HG03565 (cell line): Measurements from ENCODE around the gene CROCC2.

Experiments used
- ATAC-seq: cut with Tn5 transposase; IDR thresholded peaks from one replicate; pipeline ENCODE4 v1.9.1; 2021; ENCODE audit warnings: mild to moderate bottlenecking, moderate library complexity; ENCODE audit not compliant: unreplicated experiment

The CROCC2 gene

DNA sequence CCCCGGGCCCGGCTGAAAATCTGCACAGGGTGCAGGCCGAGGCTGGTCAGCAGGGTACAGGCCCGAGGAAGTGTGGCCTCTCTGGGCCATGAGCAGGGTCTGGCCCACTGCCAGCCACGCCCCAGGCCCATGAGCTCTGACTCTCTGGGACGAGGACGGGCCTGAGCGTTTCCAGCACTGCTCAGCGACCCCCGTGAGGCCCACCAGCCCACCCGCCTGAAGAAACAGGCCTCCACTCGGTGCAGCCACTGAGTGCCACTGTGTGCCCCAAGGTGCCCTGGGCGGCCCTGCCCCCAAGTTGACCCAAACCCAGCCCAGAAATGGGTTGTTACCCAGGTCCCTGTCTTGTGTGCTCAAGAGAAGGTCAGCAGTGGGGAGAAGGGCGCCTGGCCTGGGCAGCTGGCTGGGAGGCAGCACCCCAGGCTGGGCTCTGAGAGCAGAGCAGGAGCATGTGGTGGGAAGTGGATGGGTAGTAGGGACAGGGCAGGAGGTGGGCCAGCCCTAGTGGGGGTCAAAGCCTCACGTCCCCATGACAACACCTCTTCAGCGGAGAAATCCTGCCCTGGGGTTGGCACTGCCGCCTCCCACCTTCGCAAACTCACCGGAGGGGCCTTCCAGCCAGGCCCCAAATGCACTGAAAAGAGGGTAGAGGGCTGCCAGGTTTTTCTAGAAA is 90.2 kb downstream of the CROCC2 start:
- ATAC-seq, result no peak

- no peak for ATAC-seq
These were observed 90.7 kb downstream of the CROCC2 start for GRCh38 chr2:240996834-240997140.

GRCh38 chr2:240997141-240997855 is 91.2 kb downstream of the CROCC2 start:
- no peak for ATAC-seq

GRCh38 chr2:240997856-240998705 is 91.9 kb downstream of the CROCC2 start, which contains the start of gene SNED1:
TSS of gene SNED1 (plus strand) at chr2:240998618. CDS start at chr2:240998838, 220 bp downstream.
- ATAC-seq, result no peak

DNA sequence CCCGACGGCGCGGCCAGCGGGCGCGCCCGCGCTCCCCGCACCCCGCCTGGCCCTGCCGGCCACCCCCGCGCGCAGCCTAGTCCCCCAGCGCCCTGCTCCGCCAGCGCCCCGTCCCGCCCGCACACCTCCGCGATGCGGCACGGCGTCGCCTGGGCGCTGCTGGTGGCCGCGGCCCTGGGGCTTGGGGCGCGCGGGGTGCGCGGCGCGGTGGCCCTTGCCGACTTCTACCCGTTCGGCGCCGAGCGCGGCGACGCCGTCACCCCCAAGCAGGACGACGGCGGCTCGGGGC is 92.5 kb downstream of the CROCC2 start:
- ATAC-seq, result no peak

DNA sequence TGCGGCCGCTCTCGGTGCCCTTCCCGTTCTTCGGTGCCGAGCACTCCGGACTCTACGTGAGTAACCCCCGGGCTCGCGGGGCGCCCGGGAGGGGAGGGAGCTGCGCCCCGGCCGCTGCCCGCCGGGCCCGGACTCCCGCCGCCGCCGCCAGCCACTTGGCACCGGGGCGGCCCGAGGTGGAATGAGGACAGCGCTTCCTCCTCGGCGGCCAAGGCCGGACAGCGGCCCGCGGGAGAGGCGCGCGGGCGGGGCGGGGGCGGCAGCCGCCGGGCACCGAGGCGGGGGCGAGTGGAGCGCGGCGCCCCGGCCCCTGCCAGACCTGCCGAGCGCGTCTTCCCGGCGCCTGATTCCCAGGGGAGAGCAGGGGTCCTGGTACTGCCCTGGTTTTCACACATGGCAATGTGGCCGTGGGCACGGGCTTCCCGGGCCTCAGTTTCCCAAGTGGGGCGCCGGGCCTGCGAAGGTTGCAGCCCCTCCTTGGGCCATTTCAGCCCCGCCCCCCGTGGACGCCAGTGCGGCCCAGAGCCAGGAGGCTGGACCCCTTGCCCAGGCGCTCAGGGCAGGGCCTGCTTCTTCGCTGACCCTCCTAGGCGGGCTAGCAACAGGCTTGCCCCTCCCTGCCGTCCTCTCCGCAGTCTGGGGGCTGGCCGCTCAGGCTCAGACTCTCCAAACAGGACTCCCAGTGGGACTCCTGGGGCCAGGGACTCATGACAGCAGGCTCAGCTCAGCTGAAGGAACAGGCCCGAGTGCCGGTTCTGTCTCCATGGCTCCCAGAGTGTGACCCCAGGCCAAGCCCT is 93.1 kb downstream of the CROCC2 start:
- ATAC-seq, result no peak

- no peak for ATAC-seq
These were observed 93.9 kb downstream of the CROCC2 start for GRCh38 chr2:240999873-241000541.

DNA sequence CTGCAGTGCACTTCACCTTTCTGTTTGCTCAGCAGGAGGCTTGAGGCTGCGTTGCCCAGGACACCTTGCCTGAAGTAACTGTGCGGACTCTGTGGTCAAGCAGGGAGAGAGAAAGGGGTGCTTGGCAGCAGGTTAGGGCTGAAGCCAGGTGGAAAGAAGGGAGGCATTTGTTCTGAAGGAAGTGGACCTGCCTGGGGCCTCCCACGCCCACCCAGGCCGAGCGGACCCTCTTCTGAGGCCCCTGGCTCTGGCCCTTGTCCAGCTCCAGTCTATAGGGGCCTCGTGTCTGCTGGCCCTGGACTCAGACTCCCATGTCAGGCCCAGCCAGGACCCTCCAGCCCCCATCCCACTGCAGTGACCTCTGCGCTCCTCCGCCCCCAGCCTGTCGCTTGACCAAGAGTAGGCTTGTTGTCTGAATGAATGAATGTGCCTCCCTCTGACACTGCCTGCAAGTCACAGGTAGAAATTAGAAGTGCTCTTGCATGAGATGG is 94.7 kb downstream of the CROCC2 start:
- no peak for ATAC-seq

- ATAC-seq, result no peak
These were observed 95.5 kb downstream of the CROCC2 start for GRCh38 chr2:241001413-241002274.

GRCh38 chr2:241002275-241003046 is 96.3 kb downstream of the CROCC2 start:
- ATAC-seq, result no peak

GRCh38 chr2:241003047-241003360 is 96.9 kb downstream of the CROCC2 start:
- ATAC-seq, result no peak

GRCh38 chr2:241003369-241003768 is 97.2 kb downstream of the CROCC2 start:
- no peak for ATAC-seq

DNA sequence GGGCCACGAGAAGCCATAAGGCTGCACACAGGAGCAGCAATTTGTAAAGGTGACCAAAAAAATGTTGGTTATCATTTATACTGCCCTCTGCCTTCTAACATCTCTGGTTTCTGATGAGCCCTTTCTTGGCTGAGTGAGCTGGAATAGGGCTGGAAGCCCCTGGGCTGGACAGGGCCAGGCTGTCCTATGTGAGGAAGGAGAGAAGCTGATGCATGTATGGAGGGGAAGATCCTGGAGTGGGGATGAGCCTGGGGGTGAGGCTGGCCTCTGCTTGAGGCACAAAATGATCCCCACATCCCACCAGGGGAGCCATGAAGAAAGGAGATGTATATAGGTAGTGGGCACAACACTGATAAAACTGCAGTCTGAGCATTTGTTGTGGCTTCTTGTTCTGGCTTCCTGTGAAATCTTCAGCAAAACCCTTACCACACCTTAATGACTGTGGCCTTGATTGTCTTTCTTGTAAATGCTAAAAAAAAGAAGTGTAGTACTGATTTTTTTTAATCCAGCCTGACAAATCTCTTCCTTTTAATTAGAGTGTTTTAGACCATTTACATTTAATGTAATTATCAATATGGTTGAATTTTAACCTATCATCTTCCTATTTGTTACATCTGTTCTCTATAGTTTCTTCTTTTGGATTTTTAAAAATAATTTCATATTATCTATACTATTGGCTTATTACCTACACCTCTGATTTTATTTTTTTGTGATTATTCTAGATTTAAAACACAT is 97.9 kb downstream of the CROCC2 start:
- no peak for ATAC-seq

GRCh38 chr2:241005569-241005968 is 99.4 kb downstream of the CROCC2 start:
- ATAC-seq, result no peak

DNA sequence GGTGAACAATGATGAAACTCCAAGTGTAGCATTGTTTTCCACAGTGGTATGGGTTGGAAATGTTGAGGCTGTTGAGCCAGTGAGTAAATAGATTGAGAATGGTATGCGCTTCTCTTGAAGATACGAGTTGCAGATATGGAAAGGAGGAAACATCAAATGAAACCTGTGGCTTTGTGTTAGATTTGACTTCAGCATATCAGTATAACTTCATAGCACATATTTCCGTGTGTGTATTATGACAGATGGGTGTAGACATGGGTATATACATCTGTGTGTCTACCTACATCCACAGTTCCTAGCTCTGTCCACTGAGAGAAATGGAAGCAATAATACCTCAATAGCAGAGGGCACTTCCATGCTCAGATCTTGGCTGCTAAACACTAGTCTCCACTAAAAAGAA is 100.3 kb downstream of the CROCC2 start:
- no peak for ATAC-seq

- ATAC-seq, result no peak
These were observed 101.0 kb downstream of the CROCC2 start for GRCh38 chr2:241007111-241007510.

DNA sequence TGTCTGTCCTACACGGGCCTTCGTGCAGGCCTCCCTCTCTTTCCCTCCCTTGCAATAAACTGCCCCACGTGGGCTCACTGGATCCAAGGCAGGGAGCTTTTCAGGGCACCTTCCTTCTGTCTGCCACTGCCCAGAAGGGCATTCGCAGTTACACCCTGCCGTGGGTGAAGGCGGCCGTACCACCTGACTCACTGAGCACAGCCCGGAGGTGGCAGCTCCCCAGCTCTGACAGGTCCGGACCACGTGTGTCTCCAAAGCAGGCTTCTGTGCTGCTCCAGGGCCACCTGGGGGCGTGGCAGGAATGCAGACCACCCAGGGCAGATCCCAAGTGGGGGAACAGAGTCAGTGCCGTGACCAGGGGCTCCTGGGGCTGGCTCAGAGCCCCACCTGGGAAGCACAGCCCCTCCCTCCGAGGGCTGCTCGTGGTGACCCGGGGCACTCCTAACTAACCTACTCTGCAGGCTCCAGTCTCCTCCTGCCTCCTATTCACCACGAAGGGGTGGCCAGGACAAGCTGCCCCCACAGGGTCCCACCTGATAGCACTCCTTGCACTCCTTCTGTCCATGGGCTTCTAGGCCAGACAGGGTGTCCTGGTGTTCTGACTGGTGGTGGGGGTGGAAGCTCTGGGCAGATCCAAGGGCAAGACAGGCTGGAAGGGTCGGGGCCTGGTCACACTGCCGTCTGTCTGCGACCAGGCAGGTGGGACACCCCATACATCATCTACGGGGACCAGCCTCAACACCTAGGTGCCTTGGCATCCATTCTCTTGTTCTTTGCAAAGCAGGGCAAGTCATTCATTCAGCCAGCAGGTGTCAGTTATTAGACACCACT is 102.0 kb downstream of the CROCC2 start:
- no peak for ATAC-seq
